HFFc6 (cell line): ENCODE measurements around the gene FKBP1A. TPM values are rescaled to one million over a fixed set of nuclear protein-coding genes. Genes with fewer than 3 reads are reported as not detected.

Source experiments
- DNase-seq: peaks from one replicate; pipeline ENCODE4 v3.0.0-alpha.2; 2018
- H3K27ac Mint-ChIP-seq: 2 replicates; pipeline ENCODE4 v1.8.0; 2020; ENCODE audit warnings: mild to moderate bottlenecking, mixed read lengths
- H3K27me3 Mint-ChIP-seq: 2 replicates; pipeline ENCODE4 v1.8.0; 2021; ENCODE audit warnings: mild to moderate bottlenecking, moderate library complexity, mixed read lengths; ENCODE audit not compliant: insufficient read depth
- H3K36me3 Mint-ChIP-seq: 2 replicates; pipeline ENCODE4 v1.8.0; 2021; ENCODE audit warnings: low read depth, mixed read lengths
- H3K4me1 Mint-ChIP-seq: 2 replicates; pipeline ENCODE4 v1.8.0; 2020; ENCODE audit warnings: low read depth, mixed read lengths
- H3K4me3 Mint-ChIP-seq: 2 replicates; pipeline ENCODE4 v1.8.0; 2020; ENCODE audit warnings: mild to moderate bottlenecking, moderate library complexity, mixed read lengths
- H3K9me3 Mint-ChIP-seq: 2 replicates; pipeline ENCODE4 v1.8.0; 2020; ENCODE audit warnings: mild to moderate bottlenecking, mixed read lengths
- CTCF ChIP-seq: fragments of 200-600 bp; sonication (generic); IDR thresholded peaks from 2 replicates; pipeline ENCODE4 v1.5.0; 2021; ENCODE audit warnings: antibody characterized with exemption, mild to moderate bottlenecking
- total RNA-seq, 6 experiments: library from RNA; stranded (reverse); fragmentation: NEBNext Ultra II Directional; extraction: Animal tissue kit (Norgen Biotek cat#: 25700); gene quantifications; 2 replicates in 1 of 6; 3 replicates in 5 of 6; pipeline ENCODE4 v1.2.3, GENCODE V29; 2021

The FKBP1A gene
- total RNA-seq, 6 experiments from 2014 or later = 437 to 543 (median 491) TPM

- TF ChIP-seq CTCF = no peak
- Mint-ChIP-seq H3K4me1 (peaks cover 27% of the 10 kb centered on the region), H3K9me3 (no peaks in the 10 kb centered on the region), H3K27ac (peak overlapping the region; percentile 94), H3K4me3 (peak overlapping the region; percentile 34; the same call in 1 of the 2 replicates), H3K36me3 (no peaks in the 10 kb centered on the region), H3K27me3 (peaks cover 2% of the 10 kb centered on the region; the same call in 1 of the 2 replicates)
- no peak for DNase-seq
These were observed 69.6 kb downstream of the FKBP1A start for GRCh38 chr20:1323256-1323655.

- peak; percentile 79 for DNase-seq
- no peak for TF ChIP-seq CTCF
- Mint-ChIP-seq H3K27me3 (peaks cover 2% of the 10 kb centered on the region; the same call in 1 of the 2 replicates), H3K27ac (peak overlapping the region; percentile 94), H3K9me3 (no peaks in the 10 kb centered on the region), H3K36me3 (no peaks in the 10 kb centered on the region), H3K4me3 (peak overlapping the region; percentile 34; the same call in 1 of the 2 replicates), H3K4me1 (peaks cover 32% of the 10 kb centered on the region)
These were observed 70.2 kb downstream of the FKBP1A start for GRCh38 chr20:1322511-1323245.

- peaks cover 2% of the 10 kb centered on the region; the same call in 1 of the 2 replicates for H3K27me3 Mint-ChIP-seq
- no peak overlapping the region for H3K4me3 Mint-ChIP-seq
- DNase-seq = no peak
- H3K9me3 Mint-ChIP-seq = no peaks in the 10 kb centered on the region
- H3K27ac Mint-ChIP-seq = peak overlapping the region; percentile 94; the same call in 1 of the 2 replicates
- H3K36me3 Mint-ChIP-seq = no peaks in the 10 kb centered on the region
- peaks cover 34% of the 10 kb centered on the region for H3K4me1 Mint-ChIP-seq
- no peak for TF ChIP-seq CTCF
These were observed 71.3 kb downstream of the FKBP1A start for GRCh38 chr20:1321654-1321939.

GRCh38 chr20:1320902-1321653, 71.8 kb downstream of the FKBP1A start:
- Mint-ChIP-seq H3K36me3 (no peaks in the 10 kb centered on the region), H3K9me3 (no peaks in the 10 kb centered on the region), H3K4me3 (no peak overlapping the region), H3K27me3 (peaks cover 2% of the 10 kb centered on the region; the same call in 1 of the 2 replicates), H3K4me1 (peaks cover 34% of the 10 kb centered on the region), H3K27ac (0 out of 2 replicates have a peak overlapping the region, but pooled peaks have one; percentile 94)
- DNase-seq = no peak
- no peak for TF ChIP-seq CTCF

GRCh38 chr20:1320016-1320415, 72.8 kb downstream of the FKBP1A start:
- no peak for DNase-seq
- no peak for TF ChIP-seq CTCF
- Mint-ChIP-seq H3K9me3 (no peaks in the 10 kb centered on the region), H3K27ac (no peak overlapping the region), H3K36me3 (no peaks in the 10 kb centered on the region), H3K4me3 (no peak overlapping the region), H3K4me1 (peaks cover 34% of the 10 kb centered on the region), H3K27me3 (peaks cover 2% of the 10 kb centered on the region; the same call in 1 of the 2 replicates)
